Measurements from ENCODE around the gene CMIP.

The CMIP gene

DNA sequence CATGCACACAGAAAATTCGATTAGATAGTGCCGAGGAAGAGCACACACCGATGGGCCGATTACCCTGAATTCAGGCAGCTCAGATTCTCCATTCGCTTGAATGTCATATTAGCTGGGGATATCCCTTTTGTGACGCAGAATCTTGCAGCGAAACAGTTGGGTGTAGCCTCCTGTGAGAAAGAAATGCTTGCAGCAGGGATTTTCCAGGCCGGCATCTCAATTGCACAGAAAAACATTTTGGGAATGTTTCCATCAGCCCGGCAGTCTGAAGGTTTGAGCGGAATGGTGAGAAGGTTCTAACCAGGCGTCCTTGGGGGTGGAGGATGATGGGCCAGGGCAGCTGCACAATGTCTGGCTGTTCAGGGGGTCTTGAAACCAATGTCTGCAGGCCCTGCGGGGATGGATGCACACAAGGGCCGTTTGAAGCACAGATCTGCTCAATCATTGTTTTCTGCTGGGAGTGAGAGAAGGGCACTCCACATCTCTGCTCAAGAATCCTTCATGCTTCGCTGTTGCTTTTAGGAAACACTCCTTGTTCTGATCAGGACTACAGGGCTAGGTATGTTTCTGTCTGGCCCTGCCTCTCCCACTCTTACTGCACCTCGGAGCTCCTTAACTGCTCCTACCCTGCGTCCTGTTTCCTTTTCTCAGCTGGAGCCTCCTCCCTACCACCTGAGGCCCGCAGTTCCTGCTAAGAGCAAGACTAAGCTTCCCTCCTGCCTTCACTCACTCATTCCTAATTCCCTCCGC is 94.6 kb downstream of the CMIP start:
- DNase-seq, result peak; percentile 42

DNA sequence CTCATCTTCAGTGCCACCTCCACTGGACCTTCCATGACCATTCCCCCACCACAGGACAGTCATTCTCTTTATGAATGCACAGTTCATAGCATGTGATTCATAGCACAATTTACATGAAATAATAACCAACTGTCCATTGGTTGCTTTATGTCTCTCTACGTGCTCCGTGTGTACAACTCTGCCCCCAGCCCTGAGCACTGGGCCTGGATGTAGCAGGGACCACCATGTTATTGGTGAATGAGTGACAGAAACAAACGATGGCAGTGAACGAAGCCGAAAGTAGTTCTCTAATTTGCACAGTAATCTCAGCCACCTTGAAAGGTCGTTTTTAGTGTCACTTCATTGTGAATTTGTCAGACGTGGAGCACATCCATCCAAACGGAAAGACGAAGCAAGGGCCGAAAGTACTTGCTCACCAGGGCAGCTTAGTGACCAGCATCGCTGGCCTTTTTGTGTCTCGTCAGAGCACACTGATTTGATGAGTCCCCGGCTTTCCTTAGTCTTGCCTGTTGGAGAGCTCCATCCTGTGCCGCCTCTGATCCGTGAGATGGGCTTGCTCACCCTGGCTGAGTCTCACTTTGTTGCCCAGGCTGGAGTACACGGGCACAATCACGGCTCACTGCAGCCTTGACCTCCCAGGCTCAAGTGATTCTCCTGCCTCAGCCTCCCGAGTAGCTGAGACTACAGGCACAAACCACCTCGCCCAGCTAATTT is 95.3 kb downstream of the CMIP start:
- DNase-seq, result no peak

DNA sequence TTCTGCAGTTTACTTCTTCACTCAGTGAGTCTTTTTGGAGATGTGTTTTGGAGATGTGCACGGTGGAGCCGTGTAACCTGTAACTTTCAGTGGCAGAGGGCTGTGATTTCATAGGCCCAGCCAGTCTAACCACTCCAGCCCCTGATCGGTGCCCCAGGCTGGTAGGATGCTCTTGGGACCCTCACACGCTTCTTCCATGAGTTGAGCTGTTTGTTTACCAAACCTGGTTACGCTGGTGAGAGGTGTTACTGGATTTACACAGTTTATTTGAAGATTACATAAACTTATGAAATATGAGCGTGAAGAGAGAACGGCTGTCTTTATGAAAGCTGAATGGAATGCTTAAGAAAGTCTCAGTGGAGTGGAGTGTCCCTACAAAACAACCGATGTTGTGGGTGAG is 96.7 kb downstream of the CMIP start:
- no peak for DNase-seq

DNA sequence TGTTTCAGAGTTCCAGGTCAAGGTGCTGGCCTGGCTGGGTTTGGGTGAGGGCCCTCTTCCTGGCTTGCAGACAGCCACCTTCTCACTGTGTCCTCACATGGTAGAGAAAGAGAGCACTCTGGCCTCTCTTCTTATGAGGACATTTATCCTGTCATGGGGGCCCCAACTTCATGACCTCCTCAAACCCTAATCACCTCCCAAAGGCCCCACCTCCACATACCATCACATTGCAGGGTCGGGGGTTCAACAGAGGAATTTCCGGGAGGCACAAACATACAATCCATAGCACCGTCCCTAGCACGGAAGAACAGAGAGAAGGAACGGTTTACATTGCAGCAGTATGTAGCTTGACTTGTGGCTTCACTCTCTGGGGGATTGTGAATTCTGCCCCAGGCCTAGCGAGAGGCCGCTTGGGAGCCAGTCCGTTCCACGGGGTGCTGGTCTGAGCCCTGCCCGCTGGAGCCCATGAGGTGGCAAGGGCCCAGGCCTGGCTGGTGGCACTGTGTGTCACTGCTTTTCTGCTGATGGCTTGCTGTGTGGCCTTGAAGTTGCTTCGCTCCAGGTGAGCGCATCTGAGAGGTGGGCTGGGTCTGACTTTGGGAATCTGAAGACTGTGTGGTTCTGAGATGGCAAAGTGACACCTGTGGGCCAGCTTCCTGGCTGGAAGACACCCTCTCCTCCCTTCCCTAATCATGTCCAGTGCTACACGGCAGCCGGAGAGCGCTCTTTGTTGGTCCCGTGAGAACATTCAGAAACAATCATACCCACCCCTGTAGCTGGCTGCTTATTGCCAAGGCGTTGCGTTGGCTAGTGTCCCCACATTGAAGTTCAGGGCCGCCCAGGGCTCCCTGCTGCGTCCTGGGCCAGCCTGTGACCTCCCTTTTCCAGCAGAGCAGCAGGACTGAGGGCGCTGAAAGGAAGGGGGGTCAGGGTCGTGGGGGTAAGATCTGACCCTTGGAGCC is 98.3 kb downstream of the CMIP start:
- DNase-seq, result no peak

DNA sequence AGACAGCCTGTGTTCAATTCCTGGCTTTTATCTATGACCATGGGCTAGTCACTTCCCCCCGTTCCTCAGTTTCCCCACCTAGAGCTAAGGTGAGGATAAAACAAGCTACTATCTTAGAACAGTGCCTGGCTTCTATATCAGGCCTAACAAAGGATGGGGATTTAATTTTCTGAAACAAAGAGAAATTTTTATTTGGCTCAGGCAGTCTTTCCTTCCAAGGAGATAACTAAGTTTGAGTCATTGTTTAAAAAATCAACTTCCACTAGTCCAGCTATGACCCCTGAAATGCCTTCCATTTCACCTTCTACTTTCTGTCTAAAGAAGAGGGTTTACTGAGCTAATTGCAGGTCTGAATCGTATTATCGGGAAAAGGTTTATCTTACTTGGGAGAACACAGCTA is 99.0 kb downstream of the CMIP start:
- no peak for DNase-seq

DNA sequence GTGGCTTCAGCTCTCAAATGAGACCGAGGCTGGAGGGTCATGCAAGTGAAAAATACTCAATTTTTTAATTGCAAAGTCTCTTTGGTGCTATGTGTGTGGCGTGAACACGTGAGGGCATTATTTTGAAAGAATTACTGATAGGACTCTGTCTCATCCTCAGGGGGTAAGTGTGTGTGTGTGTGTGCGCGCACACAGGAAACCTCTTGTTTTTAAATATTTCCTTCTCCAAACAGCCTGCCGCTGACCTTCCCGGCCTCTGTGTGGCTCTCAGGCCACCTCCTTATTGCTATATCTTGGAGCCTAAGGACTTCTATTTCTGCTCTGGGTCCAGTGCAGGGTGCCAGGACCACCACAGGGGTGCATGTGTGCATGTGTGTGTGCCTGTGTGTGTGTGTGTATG is 99.7 kb downstream of the CMIP start:
- DNase-seq, result no peak

DNA sequence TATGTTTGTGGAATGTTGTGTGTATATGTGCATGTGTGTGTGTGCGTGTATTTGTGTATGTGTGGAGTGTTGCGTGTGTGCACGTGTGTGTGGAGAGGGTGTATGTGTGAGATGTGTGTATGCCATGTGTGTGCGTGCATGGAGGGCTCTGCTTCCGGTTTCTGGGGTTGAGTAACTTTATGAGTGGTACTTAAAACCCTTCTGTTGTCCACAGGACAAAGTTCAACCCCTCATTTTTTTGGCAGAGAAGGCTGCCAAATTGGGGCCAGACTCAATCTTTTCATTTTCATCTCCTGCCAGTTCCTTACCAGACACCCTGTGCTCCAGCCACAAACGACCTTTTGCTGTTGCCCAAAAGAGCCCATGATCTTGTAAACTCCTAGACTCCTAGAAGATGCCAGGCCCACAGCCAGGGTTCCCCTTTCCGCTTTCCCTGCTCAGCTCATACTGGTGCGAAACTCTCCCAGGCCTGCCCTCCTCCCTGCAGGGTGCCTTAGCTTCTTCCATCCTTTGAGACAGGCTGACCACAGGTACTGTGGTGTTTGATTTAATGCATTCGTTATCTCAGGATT is 100.2 kb downstream of the CMIP start:
- DNase-seq, result no peak

DNA sequence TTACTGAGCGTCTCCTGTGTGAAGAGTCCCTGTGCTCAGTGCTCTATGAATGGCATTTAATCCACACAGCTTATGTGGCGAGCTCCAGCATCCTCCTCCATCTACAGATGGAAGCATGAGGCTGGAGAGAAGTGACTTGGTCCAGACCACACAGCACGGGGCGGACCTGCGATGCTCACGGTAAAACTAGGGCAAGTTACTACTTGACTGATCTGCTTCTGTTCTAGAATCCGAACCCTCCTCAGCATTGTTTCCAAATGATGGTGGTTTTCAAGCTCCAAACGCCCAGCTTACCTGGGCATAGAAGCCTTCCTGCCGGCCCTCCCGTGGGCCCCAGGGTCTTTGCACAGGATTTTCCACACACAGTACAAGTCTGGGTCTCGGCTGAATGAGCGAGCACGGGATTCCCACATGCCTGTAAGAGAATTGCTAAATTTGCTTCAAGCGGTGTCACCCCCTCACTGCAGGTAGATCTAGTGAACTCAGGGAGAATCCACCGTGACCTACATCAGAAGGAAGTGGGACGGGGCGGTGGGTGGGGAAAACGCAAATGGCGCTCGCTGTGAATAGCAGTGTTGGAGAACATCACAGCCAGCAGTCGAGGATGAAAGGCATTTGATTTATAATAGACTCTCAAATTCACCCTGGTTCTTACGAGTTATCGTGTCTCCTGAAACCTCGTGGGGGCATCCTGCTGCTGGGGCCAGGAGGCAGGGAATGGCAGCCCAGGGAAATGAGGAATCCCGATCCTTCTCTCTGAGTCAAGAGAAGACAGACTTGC is 101.1 kb downstream of the CMIP start:
- no peak for DNase-seq

DNA sequence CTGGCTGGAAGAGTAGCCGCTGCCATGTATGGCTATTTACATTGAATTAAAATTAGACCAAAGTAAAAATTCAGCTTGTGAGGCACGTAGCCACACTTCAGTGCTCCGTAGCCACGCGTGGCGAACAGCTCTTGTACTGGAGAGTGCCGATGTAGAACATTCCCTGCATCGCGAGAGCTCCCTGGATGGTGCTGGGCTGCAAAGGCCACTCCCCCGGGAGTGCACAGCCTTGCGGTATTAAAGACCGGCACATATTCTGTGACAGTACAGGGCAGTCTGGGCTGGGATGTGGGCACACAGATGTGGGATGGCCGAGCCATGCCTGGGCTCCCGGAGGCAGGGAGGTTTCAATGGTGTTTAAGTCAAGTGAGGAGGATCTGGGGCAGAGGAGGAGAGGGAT is 102.2 kb downstream of the CMIP start:
- no peak for DNase-seq

DNA sequence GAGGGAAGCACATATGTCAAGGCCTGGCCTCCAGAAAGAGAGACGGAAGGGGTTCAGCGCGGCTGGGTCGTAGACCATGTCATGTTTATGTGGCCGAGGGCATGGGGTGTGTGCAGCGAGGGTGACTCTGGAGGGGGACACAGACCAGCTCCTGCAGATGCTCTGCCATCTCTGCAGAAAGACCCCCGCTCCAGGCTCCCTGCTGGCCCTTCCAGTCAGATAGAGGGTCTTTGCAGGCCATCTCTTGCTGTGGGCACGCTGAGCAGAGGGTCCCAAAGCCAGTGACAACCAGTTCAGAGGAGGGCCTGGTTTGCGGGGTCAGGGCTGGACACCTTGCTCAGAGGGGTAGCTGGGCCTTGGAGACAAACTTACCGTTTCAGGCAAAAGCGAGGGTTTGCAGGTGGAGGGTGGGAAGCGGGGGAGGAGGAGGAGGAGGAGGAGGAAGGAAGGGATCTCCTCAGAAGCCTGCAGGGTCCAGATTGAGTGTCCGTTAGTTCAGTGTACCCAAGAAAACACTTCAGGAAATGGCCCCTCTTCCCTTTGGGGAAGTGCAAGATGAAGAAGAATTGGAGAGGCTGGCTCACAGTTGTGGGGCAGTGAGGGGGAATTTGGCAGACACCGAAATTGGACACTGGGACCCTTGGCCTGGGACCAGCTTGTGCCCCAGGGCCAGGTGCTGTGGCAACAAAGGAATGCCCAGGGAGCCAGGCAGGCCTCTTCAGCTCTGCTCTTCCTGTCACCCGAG is 102.8 kb downstream of the CMIP start:
- no peak for DNase-seq

DNA sequence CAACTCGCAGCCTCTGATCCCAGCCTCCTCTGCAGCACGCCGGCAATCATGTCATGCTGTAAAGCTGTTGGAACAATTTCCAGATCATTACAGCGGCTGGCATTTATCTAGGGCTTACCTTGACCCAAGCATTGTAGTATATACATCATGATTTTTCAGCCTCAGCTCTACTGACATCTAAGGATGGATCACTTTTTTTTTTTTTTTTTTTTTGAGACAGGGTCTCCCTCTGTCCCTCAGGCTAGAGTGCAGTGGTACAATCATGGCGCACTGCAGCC is 103.3 kb downstream of the CMIP start:
- DNase-seq, result no peak

DNA sequence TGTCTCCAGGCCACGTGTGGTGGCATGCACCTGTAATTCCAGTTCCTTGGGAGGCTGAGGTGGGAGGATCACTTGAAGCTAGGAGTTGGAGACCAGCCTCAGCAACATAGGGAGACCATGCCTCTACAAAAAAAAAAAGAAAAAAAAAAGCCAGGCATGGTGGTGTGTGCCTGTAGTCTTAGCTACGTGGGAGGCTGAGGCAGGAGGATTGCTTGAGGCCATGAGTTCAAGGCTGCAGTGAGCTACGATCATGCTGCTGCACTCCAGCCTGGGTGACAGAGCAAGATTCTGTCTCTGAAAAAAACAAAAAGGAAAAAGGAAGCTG is 103.9 kb downstream of the CMIP start:
- no peak for DNase-seq

DNA sequence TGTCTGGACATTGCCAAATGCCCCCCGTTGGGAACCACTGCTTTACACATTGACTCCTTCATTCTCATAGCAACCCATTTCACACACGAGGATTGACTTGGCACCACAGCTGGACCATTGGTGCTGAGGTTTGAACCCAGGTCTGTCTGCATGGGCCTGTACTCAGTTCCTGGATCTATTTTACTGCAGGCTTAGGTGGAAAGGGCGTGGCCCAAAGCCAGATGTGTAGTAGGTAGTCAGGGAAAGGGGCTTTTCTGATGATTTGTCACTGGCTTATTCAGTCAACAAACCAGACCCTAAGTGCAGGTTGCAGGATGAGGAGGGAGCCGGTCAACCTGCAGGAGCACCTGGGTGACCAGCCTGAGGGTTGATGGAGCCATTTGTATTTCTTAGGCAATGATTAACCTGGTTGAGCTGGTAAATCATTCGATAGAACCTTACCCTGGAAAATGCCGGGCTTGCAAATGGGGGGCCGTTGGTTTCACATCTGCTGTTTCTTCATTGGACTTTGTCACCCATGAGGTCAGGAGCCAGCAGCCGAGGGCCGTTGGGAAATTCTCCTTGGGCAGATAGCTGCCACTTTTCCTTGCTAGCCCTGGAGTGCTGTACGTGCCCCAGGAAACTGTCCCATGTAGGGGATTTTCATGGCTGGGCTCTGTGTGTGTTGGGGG is 104.4 kb downstream of the CMIP start:
- no peak for DNase-seq

DNA sequence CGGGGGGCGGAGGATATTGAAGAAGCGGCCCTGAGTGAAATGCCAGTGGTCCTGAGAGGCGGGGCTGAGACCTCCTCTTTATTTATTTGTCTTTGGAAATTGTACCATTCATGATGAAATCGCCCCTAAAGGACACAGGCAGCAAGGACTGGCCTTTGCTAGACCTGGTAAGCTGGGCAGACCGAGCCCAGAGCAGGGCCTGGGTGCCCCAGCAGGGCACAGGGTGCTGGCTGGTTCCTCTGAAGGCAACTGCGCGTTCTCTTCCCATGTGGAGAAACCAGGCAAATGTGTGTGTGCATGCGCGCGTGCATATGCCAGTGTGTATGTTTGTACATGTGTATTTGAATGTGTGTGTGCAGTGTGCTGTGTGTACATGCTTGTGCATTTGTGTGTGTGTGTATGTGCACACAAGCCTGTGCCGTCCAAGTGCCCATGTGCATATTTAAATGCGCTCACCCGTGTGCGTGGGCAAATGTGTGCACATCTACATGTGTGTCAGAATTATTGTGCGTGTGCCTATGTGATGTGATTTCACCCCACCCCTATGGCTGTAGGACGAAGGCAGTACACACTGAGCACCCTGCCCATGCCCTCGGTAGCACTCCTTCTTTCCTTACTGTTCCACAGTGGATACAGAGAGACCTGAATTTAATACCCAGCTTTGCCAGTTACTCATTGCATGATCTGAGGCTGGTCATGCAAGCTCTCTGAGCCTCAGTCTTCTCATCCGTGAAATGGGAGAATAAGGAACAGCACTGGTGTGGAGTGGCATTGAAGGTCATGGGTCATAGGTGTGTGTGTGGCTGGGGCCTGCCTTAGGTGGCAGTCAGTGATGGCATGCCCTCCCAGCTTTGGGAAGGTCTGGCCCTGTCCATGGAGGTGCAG is 105.2 kb downstream of the CMIP start:
- DNase-seq, result no peak

DNA sequence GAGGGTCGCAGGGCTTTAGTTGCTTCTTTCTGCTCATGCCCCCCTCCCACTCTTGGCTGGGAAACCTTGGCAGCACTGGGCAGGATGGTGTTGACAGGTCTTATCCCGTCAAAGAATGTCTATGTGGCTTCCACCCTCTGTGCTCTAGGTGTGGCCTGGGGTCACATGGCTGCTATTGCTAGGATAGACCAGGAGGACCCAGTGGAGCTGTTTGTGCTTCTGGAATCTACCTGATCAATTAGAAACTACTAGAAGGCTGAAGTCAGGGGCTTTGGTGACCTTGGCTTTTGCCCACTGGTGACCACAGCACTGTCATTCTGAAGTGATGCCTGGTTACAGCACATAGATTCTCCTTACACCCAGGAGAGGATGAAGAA is 105.8 kb downstream of the CMIP start:
- DNase-seq, result no peak

DNA sequence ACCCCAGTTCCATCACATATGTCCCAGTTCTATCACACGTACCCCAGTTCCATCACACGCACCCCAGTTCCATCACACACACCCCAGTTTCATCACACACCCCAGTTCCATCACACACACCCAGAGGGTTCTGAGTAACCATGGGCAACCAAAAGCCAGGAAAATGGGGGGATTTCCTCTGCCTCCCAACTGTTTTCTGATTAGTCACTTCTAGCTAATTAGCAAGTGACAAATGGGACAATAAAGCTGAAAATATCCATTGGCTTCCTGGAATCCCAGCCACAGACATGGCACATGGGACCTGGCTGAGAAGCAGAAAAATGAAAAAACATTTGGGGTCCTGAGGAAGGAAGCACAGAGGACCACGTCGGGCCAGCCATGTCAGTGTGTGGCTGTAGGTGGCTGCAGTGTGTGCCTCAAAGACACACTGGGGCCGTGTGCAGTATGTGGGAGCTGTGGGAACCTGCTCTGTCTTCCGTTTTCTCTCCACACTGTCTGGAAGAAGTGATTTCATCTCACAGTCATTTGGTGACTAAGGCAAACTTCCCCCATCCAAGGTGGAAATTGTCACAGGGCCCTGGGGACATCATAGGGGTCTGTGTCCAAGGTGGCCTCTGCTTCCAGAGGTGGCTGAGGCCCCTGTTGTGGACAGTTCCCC is 106.7 kb downstream of the CMIP start:
- DNase-seq, result no peak

DNA sequence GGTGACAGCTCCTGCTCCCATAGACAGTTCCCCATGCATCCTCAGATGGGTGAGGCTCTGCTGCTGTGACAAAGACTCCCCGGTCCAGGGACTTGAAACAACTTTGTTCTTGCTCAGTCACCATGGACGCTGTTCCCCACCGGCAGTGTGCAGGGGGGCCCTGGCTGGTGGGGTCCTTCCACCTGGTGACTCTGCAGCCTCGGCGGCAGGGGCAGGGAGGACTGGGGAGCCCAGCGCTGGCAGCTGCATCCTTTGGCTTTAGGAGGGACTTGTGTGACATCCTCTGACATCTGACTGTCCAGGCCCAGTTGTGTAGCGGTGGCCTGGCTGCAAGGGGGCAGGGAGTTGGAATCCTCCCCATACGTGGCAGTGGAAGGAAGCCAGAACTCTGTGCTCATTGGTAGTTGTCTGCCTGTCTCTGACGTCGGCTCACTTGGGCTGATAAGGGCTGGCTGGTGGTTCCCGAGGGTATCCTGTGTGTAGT is 107.3 kb downstream of the CMIP start:
- DNase-seq, result no peak

DNA sequence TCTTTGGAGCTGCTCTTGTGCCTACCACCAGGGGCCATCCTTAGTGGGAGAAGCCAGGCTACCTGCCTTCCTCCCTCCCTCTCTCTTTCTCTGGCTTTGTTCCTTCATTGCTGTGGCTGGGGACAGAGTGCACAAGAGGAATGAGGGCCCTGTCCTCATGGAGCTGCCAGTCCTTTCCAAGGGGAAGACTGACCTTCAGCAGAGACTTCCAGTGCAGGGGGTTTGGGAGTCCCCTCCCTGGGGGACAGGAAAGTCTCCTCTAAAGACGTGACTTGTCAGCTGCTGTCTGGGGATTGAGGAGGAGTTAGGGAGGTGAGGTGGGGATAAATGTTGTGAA is 108.1 kb downstream of the CMIP start:
- DNase-seq, result no peak

DNA sequence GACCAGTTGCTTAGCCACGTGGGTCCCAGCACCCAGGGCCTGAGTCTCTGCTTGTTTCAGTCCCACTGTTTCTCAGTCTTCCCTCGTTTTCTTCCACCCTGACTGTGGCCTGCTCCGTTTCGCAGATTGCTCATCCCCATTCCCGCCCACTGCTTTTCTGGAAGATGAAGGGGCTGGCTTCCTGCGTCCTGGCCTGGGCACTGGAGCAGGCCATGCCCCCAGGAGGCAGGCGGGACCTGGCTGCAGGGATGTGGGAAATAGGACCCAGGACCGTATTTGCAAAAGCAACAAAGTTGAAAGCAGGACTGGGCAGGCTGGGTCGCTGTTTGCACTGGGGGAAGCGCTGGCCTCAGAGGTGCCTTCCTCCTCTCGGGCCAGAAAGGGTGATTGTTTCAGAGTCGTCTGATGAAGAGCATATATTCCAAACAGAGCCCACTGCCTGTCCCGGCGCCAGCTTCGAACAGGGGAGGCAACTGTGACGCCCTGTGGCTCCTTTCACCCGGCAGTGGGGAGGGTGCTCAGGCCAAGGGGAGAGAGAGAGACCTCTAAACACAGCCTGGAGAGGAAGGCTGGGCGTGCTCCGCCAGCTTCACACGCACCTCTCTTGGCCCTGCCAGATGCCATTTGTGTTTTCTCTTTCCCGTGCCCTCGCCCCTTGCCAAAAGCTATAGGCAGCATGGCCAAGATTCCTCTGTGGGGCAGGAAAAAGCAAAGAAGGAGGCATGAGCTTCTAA is 108.6 kb downstream of the CMIP start:
- DNase-seq, result no peak

Measured in right hindlimb (tissue), 1 donor.